Esophagus (tissue), 2 donors: Measurements from ENCODE around the gene CAMK2D. TPM values are rescaled to one million over a fixed set of nuclear protein-coding genes. Genes with fewer than 3 reads are reported as not detected.

Source experiments
- H3K27ac ChIP-seq, 2 donors: one replicate each; pipeline ENCODE4 v1.5.1; 2013; ENCODE audit warnings: low read depth in 2 of 2, mild to moderate bottlenecking in 2 of 2, inconsistent platforms in 1 of 2, low read length in 1 of 2, moderate library complexity in 1 of 2
- H3K27me3 ChIP-seq, 2 donors: one replicate each; pipeline ENCODE4 v1.6.1; 2013; ENCODE audit warnings: low read length in 2 of 2, control low read depth in 1 of 2, mild to moderate bottlenecking in 1 of 2; ENCODE audit not compliant: insufficient read depth in 2 of 2, control insufficient read depth in 1 of 2
- H3K36me3 ChIP-seq, 2 donors: one replicate each; pipeline ENCODE4 v1.6.1; 2013; ENCODE audit warnings: low read length in 1 of 2; ENCODE audit not compliant: control insufficient read depth in 2 of 2, insufficient read depth in 2 of 2
- H3K4me1 ChIP-seq, 2 donors: one replicate each; pipeline ENCODE4 v1.6.1; 2013; ENCODE audit warnings: low read length in 1 of 2; ENCODE audit not compliant: control insufficient read depth in 2 of 2, insufficient read depth in 2 of 2
- H3K4me3 ChIP-seq, 2 donors: one replicate each; pipeline ENCODE4 v1.5.1; 2013; ENCODE audit warnings: low read length in 2 of 2, mild to moderate bottlenecking in 2 of 2, low read depth in 1 of 2, moderate library complexity in 1 of 2
- H3K9me3 ChIP-seq, 2 donors: one replicate each; pipeline ENCODE4 v1.6.1; 2013; ENCODE audit warnings: mild to moderate bottlenecking in 2 of 2, low read depth in 1 of 2, low read length in 1 of 2, moderate library complexity in 1 of 2; ENCODE audit not compliant: control insufficient read depth in 2 of 2, insufficient read depth in 1 of 2
- WGBS, 2 donors: extraction: QIAGEN DNeasy Blood & Tissue Kit; methylation state at CpG; one replicate each; pipeline ENCODE4 v1.1.7; 2013; 5-methylcytosine and 5-hydroxymethylcytosine counted together
- polyA plus RNA-seq, 2 donors: library from polyadenylated mRNA; stranded (reverse); fragments of 200-250 nt; gene quantifications; one replicate each; pipeline ENCODE4 v1.2.3, GENCODE V29; 2013
- donor health status: healthy with polysubstance abuse.
- donor health status: Bipolar disorder and iron deficiency.

The CAMK2D gene
- polyA plus RNA-seq, 2 donors = 7.5 to 13.4 TPM

GRCh38 chr4:113613503-113613902 is 148.0 kb downstream of the CAMK2D start:
- H3K9me3 ChIP-seq = no peaks in the 10 kb centered on the region
- 98 to 100% methylated on average over 4 of the region's 4 CpGs for WGBS, 2 donors
- no peaks in the 10 kb centered on the region for H3K27me3 ChIP-seq
- H3K36me3 ChIP-seq = no peaks in the 10 kb centered on the region
- H3K27ac ChIP-seq = no peak overlapping the region
- H3K4me1 ChIP-seq = no peaks in the 10 kb centered on the region
- H3K4me3 ChIP-seq = no peak overlapping the region

- Histone ChIP-seq H3K36me3 (no peaks in the 10 kb centered on the region), H3K9me3 (no peaks in the 10 kb centered on the region), H3K4me3 (no peak overlapping the region), H3K27ac (no peak overlapping the region), H3K4me1 (no peaks in the 10 kb centered on the region), H3K27me3 (no peaks in the 10 kb centered on the region)
- WGBS, 2 donors = 93 to 95% methylated on average over 3 of the region's 3 CpGs
Observed at GRCh38 chr4:113610537-113610936, 151.0 kb downstream of the CAMK2D start.

- WGBS, 2 donors = 92 to 93% methylated on average over 1 of the region's 1 CpG
- Histone ChIP-seq H3K27me3 (no peaks in the 10 kb centered on the region), H3K27ac (no peak overlapping the region), H3K9me3 (no peaks in the 10 kb centered on the region), H3K4me3 (no peak overlapping the region), H3K4me1 (no peaks in the 10 kb centered on the region), H3K36me3 (no peaks in the 10 kb centered on the region)
Observed at GRCh38 chr4:113607998-113608397, 153.5 kb downstream of the CAMK2D start.

- Histone ChIP-seq H3K27me3 (no peaks in the 10 kb centered on the region), H3K9me3 (no peaks in the 10 kb centered on the region), H3K4me3 (no peak overlapping the region), H3K36me3 (no peaks in the 10 kb centered on the region), H3K4me1 (no peaks in the 10 kb centered on the region), H3K27ac (no peak overlapping the region)
- 97 to 100% methylated on average over 9 of the region's 9 CpGs for WGBS, 2 donors
Observed at GRCh38 chr4:113607147-113607720, 154.3 kb downstream of the CAMK2D start.

- H3K9me3 ChIP-seq = no peaks in the 10 kb centered on the region
- no peaks in the 10 kb centered on the region for H3K27me3 ChIP-seq
- no peak overlapping the region for H3K27ac ChIP-seq
- H3K36me3 ChIP-seq = no peaks in the 10 kb centered on the region
- H3K4me1 ChIP-seq = no peaks in the 10 kb centered on the region
- no peak overlapping the region for H3K4me3 ChIP-seq
- 70 to 81% methylated on average over 2 of the region's 2 CpGs for WGBS, 2 donors
Observed at GRCh38 chr4:113604955-113605354, 156.6 kb downstream of the CAMK2D start.

- no peak overlapping the region for H3K4me3 ChIP-seq
- WGBS, 2 donors = 69 to 84% methylated on average over 1 of the region's 1 CpG
- H3K27ac ChIP-seq = no peak overlapping the region
- no peaks in the 10 kb centered on the region for H3K4me1 ChIP-seq
- no peaks in the 10 kb centered on the region for H3K9me3 ChIP-seq
- no peaks in the 10 kb centered on the region for H3K36me3 ChIP-seq
- H3K27me3 ChIP-seq = no peaks in the 10 kb centered on the region
Observed at GRCh38 chr4:113603911-113604310, 157.6 kb downstream of the CAMK2D start.

GRCh38 chr4:113602646-113603228 is 158.8 kb downstream of the CAMK2D start:
- Histone ChIP-seq H3K27me3 (no peaks in the 10 kb centered on the region), H3K27ac (no peak overlapping the region), H3K4me1 (no peaks in the 10 kb centered on the region), H3K4me3 (no peak overlapping the region), H3K9me3 (no peaks in the 10 kb centered on the region), H3K36me3 (no peaks in the 10 kb centered on the region)
- WGBS, 2 donors = 80 to 88% methylated on average over 8 of the region's 8 CpGs

GRCh38 chr4:113601636-113602035 is 159.9 kb downstream of the CAMK2D start:
- no peaks in the 10 kb centered on the region for H3K27me3 ChIP-seq
- H3K4me1 ChIP-seq = no peaks in the 10 kb centered on the region
- no peaks in the 10 kb centered on the region for H3K9me3 ChIP-seq
- WGBS, 2 donors = 89 to 98% methylated on average over 4 of the region's 4 CpGs
- H3K36me3 ChIP-seq = no peaks in the 10 kb centered on the region
- H3K27ac ChIP-seq = no peak overlapping the region
- H3K4me3 ChIP-seq = no peak overlapping the region

GRCh38 chr4:113596396-113596795 is 165.1 kb downstream of the CAMK2D start:
- Histone ChIP-seq H3K27me3 (no peaks in the 10 kb centered on the region), H3K9me3 (no peaks in the 10 kb centered on the region), H3K4me1 (no peaks in the 10 kb centered on the region), H3K36me3 (no peaks in the 10 kb centered on the region), H3K4me3 (no peak overlapping the region), H3K27ac (no peak overlapping the region)
- WGBS, 2 donors = 91 to 93% methylated on average over 6 of the region's 6 CpGs

- Histone ChIP-seq H3K36me3 (no peaks in the 10 kb centered on the region), H3K4me1 (no peaks in the 10 kb centered on the region), H3K27me3 (no peaks in the 10 kb centered on the region), H3K9me3 (no peaks in the 10 kb centered on the region), H3K4me3 (no peak overlapping the region), H3K27ac (no peak overlapping the region)
- whole genome bisulfite sequencing, 2 donors = 95 to 97% methylated on average over 2 of the region's 2 CpGs
Observed at GRCh38 chr4:113594231-113594556, 167.3 kb downstream of the CAMK2D start.
